ENCODE data around the gene GAP43.

GAP43 gene

DNA sequence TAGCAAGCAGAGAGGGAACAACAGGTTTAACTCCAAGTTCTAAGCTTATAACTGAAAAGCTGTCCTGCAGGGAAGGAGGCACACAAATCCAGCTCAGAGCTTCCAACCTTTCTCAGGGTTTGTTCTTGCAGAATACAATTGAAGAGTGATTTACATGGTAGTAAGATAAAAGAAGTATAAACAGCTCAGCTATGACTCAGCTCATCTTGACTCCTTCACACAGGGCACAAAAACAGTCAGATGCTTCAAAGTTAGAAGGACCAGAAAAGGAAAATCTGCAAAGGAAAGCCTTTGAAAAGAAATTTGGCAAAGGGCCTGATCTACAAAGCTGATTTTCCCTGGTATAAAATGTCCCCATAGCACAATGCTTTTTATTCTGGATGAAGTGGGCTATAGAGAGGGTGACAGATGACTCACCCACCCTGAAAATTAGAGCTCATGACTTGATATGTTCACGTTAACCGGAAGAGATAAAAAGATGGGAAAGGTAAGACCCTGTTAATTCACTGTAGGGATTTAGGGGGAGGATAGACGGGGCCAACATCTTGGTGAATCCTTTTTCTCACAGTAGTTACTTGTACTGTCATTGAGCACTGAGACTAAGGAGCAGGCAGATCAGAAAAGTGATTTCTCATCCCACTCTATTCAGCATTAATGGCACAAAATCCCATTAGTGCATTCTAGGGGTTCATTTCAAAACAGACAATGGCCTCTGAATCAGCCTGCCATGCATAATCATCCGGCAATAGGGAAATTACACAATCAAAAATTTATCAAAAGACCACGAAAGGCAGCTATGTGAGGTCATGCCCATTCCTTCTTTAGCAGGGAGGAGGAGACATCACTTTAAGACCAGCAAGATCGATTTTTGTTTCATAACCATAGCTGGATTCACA lies 143.5 kb downstream of the GAP43 start:
- DNase-seq (ENCODE audit: low spot score) = no peak

DNA sequence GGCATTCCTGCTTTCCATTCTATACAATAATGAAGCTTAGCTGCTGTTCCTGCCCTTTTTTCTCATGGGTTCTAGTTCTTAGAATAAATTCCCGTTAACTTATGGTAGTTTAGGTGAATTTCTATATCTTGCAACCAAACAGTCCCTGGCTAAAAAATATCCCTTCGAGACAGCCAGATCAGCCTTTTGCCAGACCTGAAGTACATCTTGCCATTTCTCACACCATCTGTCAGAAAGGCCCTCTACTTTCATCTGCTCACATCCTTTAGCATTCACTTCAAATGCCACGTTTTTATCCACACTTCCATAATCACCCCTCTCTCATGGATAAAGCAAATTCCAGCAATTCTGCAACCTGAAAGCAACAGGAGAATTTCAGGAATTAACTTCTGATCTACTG lies 145.4 kb downstream of the GAP43 start:
- no peak for DNase-seq (ENCODE audit: low spot score)
